SK-N-MC (cell line): ENCODE results near the gene PDE8A.

ENCODE experiments used
- EZH2 ChIP-seq: fragments of 200-600 bp; sonication (generic); IDR thresholded peaks from one replicate; pipeline ENCODE4 v1.6.1; 2017; ENCODE audit warnings: antibody characterized with exemption
- POLR2AphosphoS5 ChIP-seq: IDR thresholded peaks from 2 replicates; pipeline ENCODE4 v1.6.1; 2012; ENCODE audit warnings: mild to moderate bottlenecking, low read depth, low read length, borderline replicate concordance

- TF ChIP-seq EZH2 = no peak
- no peak for TF ChIP-seq POLR2AphosphoS5
Measured at GRCh38 chr15:85006201-85006600, 24.5 kb downstream of the PDE8A start.
